ENCODE results near the gene GRID1.
"Not testable (repeated sequence)": the region's sequence is repeated elsewhere in the genome, so short reads cannot be mapped to it uniquely, and the experiment has no call there.

GRID1 gene

GRCh38 chr10:86046845-86047460 is 319.6 kb downstream of the GRID1 start:
- DNase-seq = no peak

GRCh38 chr10:86045896-86046295 is 320.7 kb downstream of the GRID1 start:
- DNase-seq = no peak

- no peak for DNase-seq
Measured at GRCh38 chr10:86044029-86044428, 322.6 kb downstream of the GRID1 start.

- no peak for DNase-seq
Measured at GRCh38 chr10:86043236-86043635, 323.4 kb downstream of the GRID1 start.

GRCh38 chr10:86042161-86042560 is 324.4 kb downstream of the GRID1 start:
- DNase-seq = no peak

- no peak for DNase-seq
Measured at GRCh38 chr10:86041116-86041515, 325.5 kb downstream of the GRID1 start.

- no peak for DNase-seq
Measured at GRCh38 chr10:86038371-86038770, 328.2 kb downstream of the GRID1 start.

- DNase-seq = no peak
Measured at GRCh38 chr10:86037096-86037495, 329.5 kb downstream of the GRID1 start.

GRCh38 chr10:86036544-86036831 is 330.1 kb downstream of the GRID1 start:
- DNase-seq = no peak

- no peak for DNase-seq
Measured at GRCh38 chr10:86035791-86036543, 330.6 kb downstream of the GRID1 start.

- DNase-seq = no peak
Measured at GRCh38 chr10:86034710-86035109, 331.9 kb downstream of the GRID1 start.

- no peak for DNase-seq
Measured at GRCh38 chr10:86033581-86033980, 333.0 kb downstream of the GRID1 start.

- DNase-seq = not testable (repeated sequence)
Measured at GRCh38 chr10:86032087-86032486, 334.5 kb downstream of the GRID1 start.

GRCh38 chr10:86030312-86030711 is 336.3 kb downstream of the GRID1 start:
- DNase-seq = no peak

- no peak for DNase-seq
Measured at GRCh38 chr10:86027346-86027745, 339.2 kb downstream of the GRID1 start.

- no peak for DNase-seq
Measured at GRCh38 chr10:86025509-86025908, 341.1 kb downstream of the GRID1 start.

GRCh38 chr10:86024281-86025041 is 342.1 kb downstream of the GRID1 start:
- DNase-seq = no peak

GRCh38 chr10:86023931-86024280 is 342.7 kb downstream of the GRID1 start:
- DNase-seq = no peak

- no peak for DNase-seq
Measured at GRCh38 chr10:86023336-86023735, 343.3 kb downstream of the GRID1 start.

- no peak for DNase-seq
Measured at GRCh38 chr10:86022906-86023305, 343.7 kb downstream of the GRID1 start.

- DNase-seq = no peak
Measured at GRCh38 chr10:86020134-86020533, 346.5 kb downstream of the GRID1 start.

- DNase-seq = no peak
Measured at GRCh38 chr10:86019141-86019540, 347.5 kb downstream of the GRID1 start.

- no peak for DNase-seq
Measured at GRCh38 chr10:86018735-86019058, 347.9 kb downstream of the GRID1 start.

All from DMS79 (cell line).